Panc1 (cell line): ENCODE measurements around the gene XYLT1. TPM values are rescaled to one million over a fixed set of nuclear protein-coding genes. Genes with fewer than 3 reads are reported as not detected.

Experiments
- ATAC-seq: fragments of 200-7000 bp; cut with Tn5 transposase; 2 replicates; pipeline ENCODE4 v1.9.1; 2020; ENCODE audit warnings: mild to moderate bottlenecking, moderate library complexity
- BruUV-seq: library from RNA; stranded (reverse); fragments of 400-500 nt; replicated peaks from 2 replicates; lab custom pipeline; 2021; lab: Mats Ljungman, UMichigan
- CTCF ChIA-PET: fragments of 300-600 bp; sonication (Branson Sonifier 250); formaldehyde crosslinking; loops from one replicate; lab custom pipeline; 2022; ENCODE audit warnings: antibody characterized with exemption; lab: Charles Lee
- POLR2A ChIA-PET: fragments of 300-600 bp; sonication (Branson Sonifier 250); formaldehyde crosslinking; loops from one replicate; lab custom pipeline; 2022; ENCODE audit warnings: antibody characterized with exemption; lab: Charles Lee
- DNase-seq: peaks from one replicate; pipeline ENCODE4 v3.0.0-alpha.2; 2010; ENCODE audit warnings: low read depth, low spot score
- H3K27ac ChIP-seq: 2 replicates; pipeline ENCODE4 v1.5.1; 2011; ENCODE audit warnings: mild to moderate bottlenecking, low read length, inconsistent platforms
- H3K27me3 ChIP-seq: fragments of 200-500 bp; sonication (Bioruptor generic); 2 replicates; pipeline ENCODE4 v1.6.0; 2014; ENCODE audit warnings: low read length, inconsistent platforms; ENCODE audit not compliant: control insufficient read depth, insufficient read depth
- H3K36me3 ChIP-seq: fragments of 200-500 bp; sonication (Bioruptor generic); 2 replicates; pipeline ENCODE4 v1.5.1; 2014; ENCODE audit warnings: inconsistent platforms, mild to moderate bottlenecking, low read length, moderate library complexity; ENCODE audit not compliant: control insufficient read depth, insufficient read depth
- H3K4me1 ChIP-seq: 2 replicates; pipeline ENCODE4 v1.5.1; 2011; ENCODE audit warnings: inconsistent platforms, mild to moderate bottlenecking, low read length, moderate library complexity; ENCODE audit not compliant: control insufficient read depth, insufficient read depth
- H3K4me3 ChIP-seq, 2 experiments: 2 replicates each; pipeline ENCODE4 v1.5.1; 2011 to 2012; ENCODE audit warnings: low read depth in 2 of 2, low read length in 2 of 2, mild to moderate bottlenecking in 2 of 2, inconsistent platforms in 1 of 2, moderate library complexity in 1 of 2
- H3K9me3 ChIP-seq: fragments of 200-500 bp; sonication (Bioruptor generic); 2 replicates; pipeline ENCODE4 v1.5.1; 2014; ENCODE audit warnings: low read depth, mild to moderate bottlenecking, inconsistent platforms, low read length, moderate library complexity; ENCODE audit not compliant: control insufficient read depth, insufficient read depth
- POLR2AphosphoS5 ChIP-seq: IDR thresholded peaks from 2 replicates; pipeline ENCODE4 v1.6.1; 2012; ENCODE audit warnings: mild to moderate bottlenecking, low read depth, low read length, moderate library complexity
- SIN3A ChIP-seq: IDR thresholded peaks from 2 replicates; pipeline ENCODE4 v1.6.1; 2012; ENCODE audit warnings: low read depth, mild to moderate bottlenecking, low read length, moderate library complexity, borderline replicate concordance; ENCODE audit not compliant: insufficient read depth
- TCF7L2 ChIP-seq: IDR thresholded peaks from 2 replicates; pipeline ENCODE4 v1.6.1; 2011; ENCODE audit warnings: mild to moderate bottlenecking, low read depth, low read length, inconsistent platforms
- in situ Hi-C: cut with HindIII; loops from 2 replicates; pipeline ENCODE4 v1.10.0; 2016; ENCODE audit warnings: low sequenced_read_pairs, low pct_unique_long_range_greater_than_20kb
- intact Hi-C: fragments of 100-400 bp; cut with micrococcal nuclease; formaldehyde crosslinking; loops from one replicate; pipeline ENCODE4 v1.10.0; 2022; ENCODE audit not compliant: unreplicated experiment
- total RNA-seq: library from RNA; stranded (reverse); gene quantifications from one replicate; pipeline ENCODE4 v1.2.1, GENCODE V29; 2021; ENCODE audit not compliant: unreplicated experiment
- TF ChIP-seq, protein P1 (sequence below), 2 experiments: IDR thresholded peaks; 2 replicates each; pipeline ENCODE4 v1.6.1; 2011 to 2012; ENCODE audit warnings: low read depth in 2 of 2, control low read depth in 1 of 2, low read length in 1 of 2, mild to moderate bottlenecking in 1 of 2, moderate library complexity in 1 of 2; ENCODE audit not compliant: insufficient read depth in 1 of 2
- TF ChIP-seq, protein P2 (sequence below): fragments of 450-650 bp; IDR thresholded peaks from 2 replicates; pipeline ENCODE4 v1.5.1; 2017; ENCODE audit warnings: mild to moderate bottlenecking

XYLT1 gene
- total RNA-seq, 1 experiment from 2014 or later: 0.62 TPM

DNA sequence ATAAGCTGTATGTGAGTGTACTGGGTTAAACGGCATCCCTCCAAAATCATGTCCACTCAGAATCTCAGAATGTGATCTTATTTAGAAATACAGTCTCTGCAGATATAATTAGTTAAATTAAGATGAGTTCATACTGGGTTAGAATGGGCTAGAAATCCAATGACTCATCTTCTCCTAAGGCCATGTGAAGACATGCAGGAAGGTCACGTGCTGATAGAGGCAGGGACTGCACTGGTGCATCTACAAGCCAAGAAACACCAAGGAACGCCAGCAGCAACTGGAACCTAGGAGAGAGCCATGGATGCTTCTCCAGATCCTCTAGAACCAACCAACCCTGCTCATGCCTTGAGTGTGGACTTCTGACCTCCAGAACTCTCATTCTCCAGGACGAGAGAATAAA, 241.0 kb downstream of the XYLT1 start:
- TF ChIP-seq, protein P1, sequence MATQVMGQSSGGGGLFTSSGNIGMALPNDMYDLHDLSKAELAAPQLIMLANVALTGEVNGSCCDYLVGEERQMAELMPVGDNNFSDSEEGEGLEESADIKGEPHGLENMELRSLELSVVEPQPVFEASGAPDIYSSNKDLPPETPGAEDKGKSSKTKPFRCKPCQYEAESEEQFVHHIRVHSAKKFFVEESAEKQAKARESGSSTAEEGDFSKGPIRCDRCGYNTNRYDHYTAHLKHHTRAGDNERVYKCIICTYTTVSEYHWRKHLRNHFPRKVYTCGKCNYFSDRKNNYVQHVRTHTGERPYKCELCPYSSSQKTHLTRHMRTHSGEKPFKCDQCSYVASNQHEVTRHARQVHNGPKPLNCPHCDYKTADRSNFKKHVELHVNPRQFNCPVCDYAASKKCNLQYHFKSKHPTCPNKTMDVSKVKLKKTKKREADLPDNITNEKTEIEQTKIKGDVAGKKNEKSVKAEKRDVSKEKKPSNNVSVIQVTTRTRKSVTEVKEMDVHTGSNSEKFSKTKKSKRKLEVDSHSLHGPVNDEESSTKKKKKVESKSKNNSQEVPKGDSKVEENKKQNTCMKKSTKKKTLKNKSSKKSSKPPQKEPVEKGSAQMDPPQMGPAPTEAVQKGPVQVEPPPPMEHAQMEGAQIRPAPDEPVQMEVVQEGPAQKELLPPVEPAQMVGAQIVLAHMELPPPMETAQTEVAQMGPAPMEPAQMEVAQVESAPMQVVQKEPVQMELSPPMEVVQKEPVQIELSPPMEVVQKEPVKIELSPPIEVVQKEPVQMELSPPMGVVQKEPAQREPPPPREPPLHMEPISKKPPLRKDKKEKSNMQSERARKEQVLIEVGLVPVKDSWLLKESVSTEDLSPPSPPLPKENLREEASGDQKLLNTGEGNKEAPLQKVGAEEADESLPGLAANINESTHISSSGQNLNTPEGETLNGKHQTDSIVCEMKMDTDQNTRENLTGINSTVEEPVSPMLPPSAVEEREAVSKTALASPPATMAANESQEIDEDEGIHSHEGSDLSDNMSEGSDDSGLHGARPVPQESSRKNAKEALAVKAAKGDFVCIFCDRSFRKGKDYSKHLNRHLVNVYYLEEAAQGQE (IDR thresholded peaks at IDR 0.05; ENCODE audit: insufficient read depth in 1 of 2, low read depth in 2 of 2, low read length in 1 of 2): no peak
- TF ChIP-seq POLR2AphosphoS5 (no peak), SIN3A (no peak), TCF7L2 (no peak)
- TF ChIP-seq, protein P2, sequence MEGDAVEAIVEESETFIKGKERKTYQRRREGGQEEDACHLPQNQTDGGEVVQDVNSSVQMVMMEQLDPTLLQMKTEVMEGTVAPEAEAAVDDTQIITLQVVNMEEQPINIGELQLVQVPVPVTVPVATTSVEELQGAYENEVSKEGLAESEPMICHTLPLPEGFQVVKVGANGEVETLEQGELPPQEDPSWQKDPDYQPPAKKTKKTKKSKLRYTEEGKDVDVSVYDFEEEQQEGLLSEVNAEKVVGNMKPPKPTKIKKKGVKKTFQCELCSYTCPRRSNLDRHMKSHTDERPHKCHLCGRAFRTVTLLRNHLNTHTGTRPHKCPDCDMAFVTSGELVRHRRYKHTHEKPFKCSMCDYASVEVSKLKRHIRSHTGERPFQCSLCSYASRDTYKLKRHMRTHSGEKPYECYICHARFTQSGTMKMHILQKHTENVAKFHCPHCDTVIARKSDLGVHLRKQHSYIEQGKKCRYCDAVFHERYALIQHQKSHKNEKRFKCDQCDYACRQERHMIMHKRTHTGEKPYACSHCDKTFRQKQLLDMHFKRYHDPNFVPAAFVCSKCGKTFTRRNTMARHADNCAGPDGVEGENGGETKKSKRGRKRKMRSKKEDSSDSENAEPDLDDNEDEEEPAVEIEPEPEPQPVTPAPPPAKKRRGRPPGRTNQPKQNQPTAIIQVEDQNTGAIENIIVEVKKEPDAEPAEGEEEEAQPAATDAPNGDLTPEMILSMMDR: no peak
- Histone ChIP-seq H3K4me3 (no peak overlapping the region), H3K27me3 (0 out of 2 replicates have a peak, but pooled peaks cover 4% of the 10 kb centered on the region), H3K9me3 (no peaks in the 10 kb centered on the region), H3K4me1 (no peaks in the 10 kb centered on the region), H3K27ac (no peak overlapping the region), H3K36me3 (no peaks in the 10 kb centered on the region)
- no peak for ATAC-seq
- no TSS peak for BruUV-seq
- in situ Hi-C loops (no loop called here), intact Hi-C loops (no loop called here)
- CTCF ChIA-PET: no interaction called here
- POLR2A ChIA-PET: no interaction called here
- no peak for DNase-seq

DNA sequence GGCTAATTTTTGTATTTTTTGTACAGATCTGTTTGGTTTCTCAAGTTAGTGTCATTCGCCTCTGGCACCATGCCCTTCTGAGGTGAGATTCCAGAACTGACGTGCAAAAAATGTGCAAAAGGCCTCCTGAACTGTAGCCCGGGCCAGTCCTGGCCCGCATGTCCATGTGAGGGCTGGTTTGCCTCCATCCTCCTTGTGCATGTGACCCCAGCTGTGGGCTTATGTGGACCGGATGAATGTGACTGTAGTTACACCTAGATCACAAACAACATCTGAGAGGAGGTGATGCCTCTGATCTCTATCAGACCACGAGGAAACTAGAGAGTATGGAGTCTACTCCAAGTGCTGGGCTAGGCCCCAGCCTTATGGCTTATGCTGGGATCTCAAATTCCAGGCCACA, 241.6 kb downstream of the XYLT1 start:
- H3K27ac ChIP-seq: no peak overlapping the region
- no peaks in the 10 kb centered on the region for H3K9me3 ChIP-seq
- in situ Hi-C loops: no loop called here
- TF ChIP-seq TCF7L2: no peak
- TF ChIP-seq, protein P2: no peak
- no peak for TF ChIP-seq SIN3A
- TF ChIP-seq, protein P1 (IDR thresholded peaks at IDR 0.05; ENCODE audit: insufficient read depth in 1 of 2, low read depth in 2 of 2, low read length in 1 of 2): no peak
- no peak for TF ChIP-seq POLR2AphosphoS5
- ATAC-seq (no peak), DNase-seq (no peak)
- ChIA-PET CTCF (no interaction called here), POLR2A (no interaction called here)
- 0 out of 2 replicates have a peak, but pooled peaks cover 4% of the 10 kb centered on the region for H3K27me3 ChIP-seq
- no peaks in the 10 kb centered on the region for H3K4me1 ChIP-seq
- no peak overlapping the region for H3K4me3 ChIP-seq
- intact Hi-C loops: no loop called here
- H3K36me3 ChIP-seq: no peaks in the 10 kb centered on the region
- no TSS peak for BruUV-seq
